ENCODE data around the gene BID.

Gene BID

DNA sequence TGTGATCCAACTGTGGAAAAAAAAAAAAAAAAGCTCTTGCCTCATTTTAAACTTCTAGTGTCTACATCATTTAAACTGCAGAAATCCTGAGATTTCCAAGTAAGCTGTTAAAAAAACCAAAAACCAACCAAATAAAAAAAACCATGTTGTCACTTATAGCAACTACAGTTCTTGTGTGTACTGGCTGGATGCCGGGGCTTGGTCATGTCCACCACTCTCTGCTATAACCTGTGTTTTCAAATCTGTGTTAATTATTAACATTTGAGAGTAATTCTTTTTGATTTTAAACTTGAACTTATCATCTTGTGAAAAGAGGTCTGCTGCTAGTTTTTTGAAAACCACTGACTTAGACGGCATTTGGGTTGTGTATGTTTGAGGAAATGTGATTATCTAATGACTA lies 32.2 kb upstream of the BID start:
- TF ChIP-seq SIN3A (IDR thresholded peaks at IDR 0.05; ENCODE audit: borderline replicate concordance, insufficient read depth, low read length): no peak
- TF ChIP-seq TAF1 (IDR thresholded peaks at IDR 0.05; ENCODE audit: borderline replicate concordance, insufficient read depth, low read length): no peak
- no peak for TF ChIP-seq FOXP2 (optimal IDR thresholded peaks at IDR 0.05; ENCODE audit: borderline replicate concordance, extremely low read depth, extremely low read length, insufficient read depth)
- TF ChIP-seq, protein P1, sequence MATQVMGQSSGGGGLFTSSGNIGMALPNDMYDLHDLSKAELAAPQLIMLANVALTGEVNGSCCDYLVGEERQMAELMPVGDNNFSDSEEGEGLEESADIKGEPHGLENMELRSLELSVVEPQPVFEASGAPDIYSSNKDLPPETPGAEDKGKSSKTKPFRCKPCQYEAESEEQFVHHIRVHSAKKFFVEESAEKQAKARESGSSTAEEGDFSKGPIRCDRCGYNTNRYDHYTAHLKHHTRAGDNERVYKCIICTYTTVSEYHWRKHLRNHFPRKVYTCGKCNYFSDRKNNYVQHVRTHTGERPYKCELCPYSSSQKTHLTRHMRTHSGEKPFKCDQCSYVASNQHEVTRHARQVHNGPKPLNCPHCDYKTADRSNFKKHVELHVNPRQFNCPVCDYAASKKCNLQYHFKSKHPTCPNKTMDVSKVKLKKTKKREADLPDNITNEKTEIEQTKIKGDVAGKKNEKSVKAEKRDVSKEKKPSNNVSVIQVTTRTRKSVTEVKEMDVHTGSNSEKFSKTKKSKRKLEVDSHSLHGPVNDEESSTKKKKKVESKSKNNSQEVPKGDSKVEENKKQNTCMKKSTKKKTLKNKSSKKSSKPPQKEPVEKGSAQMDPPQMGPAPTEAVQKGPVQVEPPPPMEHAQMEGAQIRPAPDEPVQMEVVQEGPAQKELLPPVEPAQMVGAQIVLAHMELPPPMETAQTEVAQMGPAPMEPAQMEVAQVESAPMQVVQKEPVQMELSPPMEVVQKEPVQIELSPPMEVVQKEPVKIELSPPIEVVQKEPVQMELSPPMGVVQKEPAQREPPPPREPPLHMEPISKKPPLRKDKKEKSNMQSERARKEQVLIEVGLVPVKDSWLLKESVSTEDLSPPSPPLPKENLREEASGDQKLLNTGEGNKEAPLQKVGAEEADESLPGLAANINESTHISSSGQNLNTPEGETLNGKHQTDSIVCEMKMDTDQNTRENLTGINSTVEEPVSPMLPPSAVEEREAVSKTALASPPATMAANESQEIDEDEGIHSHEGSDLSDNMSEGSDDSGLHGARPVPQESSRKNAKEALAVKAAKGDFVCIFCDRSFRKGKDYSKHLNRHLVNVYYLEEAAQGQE (IDR thresholded peaks at IDR 0.05; ENCODE audit: insufficient read depth in 1 of 2, low read depth in 2 of 2, low read length in 2 of 2): no peak
- no peak for TF ChIP-seq POLR2AphosphoS5 (IDR thresholded peaks at IDR 0.05; ENCODE audit: low read depth, low read length)

DNA sequence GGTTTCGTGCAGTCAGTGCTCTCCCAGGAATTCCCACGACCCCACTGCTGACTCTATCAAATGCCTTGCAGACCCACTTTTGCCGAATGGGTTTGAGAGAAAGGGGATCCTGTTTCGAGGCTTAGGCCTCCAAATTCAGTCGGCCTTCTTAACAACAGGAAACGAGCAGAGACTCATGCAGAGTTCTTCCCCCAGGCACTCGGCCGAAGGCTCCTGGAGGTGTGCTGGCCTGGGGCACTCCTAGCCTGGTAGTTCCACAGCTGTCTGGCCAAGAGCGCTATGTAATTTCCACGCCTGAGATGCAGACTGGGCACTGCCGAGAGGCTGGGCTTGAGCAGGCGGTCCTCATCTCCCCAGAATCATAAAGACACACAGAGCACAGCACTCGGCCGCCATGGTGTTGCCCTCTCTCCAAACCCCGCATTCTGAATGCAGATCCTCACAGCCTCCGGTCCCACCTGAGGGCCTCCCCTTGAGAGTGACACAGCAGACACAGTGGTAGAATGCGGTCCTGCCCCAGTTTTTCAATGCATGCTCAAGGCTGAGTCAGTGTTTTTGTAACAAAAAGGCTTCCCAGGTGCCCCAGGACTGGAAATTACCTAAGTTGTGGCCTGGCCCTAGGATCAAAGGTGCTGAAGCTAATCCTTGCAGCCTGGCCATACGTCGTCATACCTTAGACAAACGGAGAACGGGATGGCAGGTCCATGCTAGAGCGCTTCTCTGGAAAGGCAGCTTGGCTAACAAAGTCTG lies 30.2 kb upstream of the BID start:
- TF ChIP-seq SIN3A (IDR thresholded peaks at IDR 0.05; ENCODE audit: borderline replicate concordance, insufficient read depth, low read length) (no peak), FOXP2 (optimal IDR thresholded peaks at IDR 0.05; ENCODE audit: borderline replicate concordance, extremely low read depth, extremely low read length, insufficient read depth) (no peak), TAF1 (IDR thresholded peaks at IDR 0.05; ENCODE audit: borderline replicate concordance, insufficient read depth, low read length) (no peak), POLR2AphosphoS5 (IDR thresholded peaks at IDR 0.05; ENCODE audit: low read depth, low read length) (no peak)
- TF ChIP-seq, protein P1 (IDR thresholded peaks at IDR 0.05; ENCODE audit: insufficient read depth in 1 of 2, low read depth in 2 of 2, low read length in 2 of 2): no peak

DNA sequence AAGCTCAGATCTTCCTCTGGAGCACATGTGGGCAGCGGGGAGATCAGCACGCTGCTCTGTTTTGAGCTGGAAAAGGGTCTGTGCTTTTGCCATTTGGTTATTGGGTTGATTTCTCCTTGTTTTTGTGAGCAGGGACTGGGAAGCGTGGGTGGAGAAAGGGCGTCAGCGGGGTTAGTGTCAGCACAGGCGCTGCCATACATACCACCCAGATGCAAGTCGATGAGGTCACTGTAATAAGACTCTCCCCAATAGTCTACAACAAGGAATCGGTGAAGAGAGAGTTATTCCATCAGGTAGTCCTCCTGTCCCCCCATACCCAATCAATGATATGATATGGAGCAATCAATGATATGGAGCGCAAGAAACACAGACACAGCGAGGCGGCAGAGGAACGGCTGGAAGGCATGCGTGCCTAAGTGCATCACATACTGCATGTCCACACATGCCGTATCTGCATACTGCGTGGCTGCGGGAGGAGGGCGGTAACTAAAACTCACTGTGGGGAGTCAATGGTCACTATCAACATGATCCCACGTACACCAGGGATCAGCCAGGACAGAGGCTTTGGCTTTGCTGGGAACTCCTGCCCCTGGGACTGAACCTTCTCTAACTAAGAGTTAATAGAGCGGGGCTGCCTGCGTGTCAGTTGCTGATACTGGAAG lies 29.5 kb upstream of the BID start:
- TF ChIP-seq TAF1 (IDR thresholded peaks at IDR 0.05; ENCODE audit: borderline replicate concordance, insufficient read depth, low read length) (no peak), SIN3A (IDR thresholded peaks at IDR 0.05; ENCODE audit: borderline replicate concordance, insufficient read depth, low read length) (no peak), POLR2AphosphoS5 (IDR thresholded peaks at IDR 0.05; ENCODE audit: low read depth, low read length) (no peak), FOXP2 (optimal IDR thresholded peaks at IDR 0.05; ENCODE audit: borderline replicate concordance, extremely low read depth, extremely low read length, insufficient read depth) (no peak)
- TF ChIP-seq, protein P1 (IDR thresholded peaks at IDR 0.05; ENCODE audit: insufficient read depth in 1 of 2, low read depth in 2 of 2, low read length in 2 of 2): no peak

DNA sequence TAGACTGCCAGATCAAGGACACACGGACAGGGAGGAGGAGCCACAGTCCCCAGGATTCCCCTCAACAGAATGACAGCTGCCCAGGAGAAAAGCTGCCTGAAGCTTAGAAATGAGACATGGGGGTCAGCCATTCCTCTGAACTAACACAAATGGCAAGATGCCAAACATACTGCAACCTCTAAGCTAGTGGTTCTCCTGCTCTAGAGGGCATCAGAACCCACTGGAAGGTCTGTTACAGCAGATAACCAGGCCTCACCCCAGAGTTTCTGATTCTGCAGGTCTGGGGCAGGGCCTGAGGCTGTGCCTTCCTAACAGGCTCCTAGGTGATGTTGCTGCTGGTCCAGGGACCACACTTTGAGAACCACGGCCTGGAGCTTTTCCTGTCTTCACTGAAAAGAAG lies 28.6 kb upstream of the BID start:
- TF ChIP-seq SIN3A (IDR thresholded peaks at IDR 0.05; ENCODE audit: borderline replicate concordance, insufficient read depth, low read length): no peak
- TF ChIP-seq POLR2AphosphoS5 (IDR thresholded peaks at IDR 0.05; ENCODE audit: low read depth, low read length): no peak
- no peak for TF ChIP-seq TAF1 (IDR thresholded peaks at IDR 0.05; ENCODE audit: borderline replicate concordance, insufficient read depth, low read length)
- TF ChIP-seq, protein P1 (IDR thresholded peaks at IDR 0.05; ENCODE audit: insufficient read depth in 1 of 2, low read depth in 2 of 2, low read length in 2 of 2): no peak
- TF ChIP-seq FOXP2 (optimal IDR thresholded peaks at IDR 0.05; ENCODE audit: borderline replicate concordance, extremely low read depth, extremely low read length, insufficient read depth): no peak
